Activated naive CD8-positive, alpha-beta T cell treated with anti-CD3 and anti-CD28 coated beads, Interleukin-2, amount 50 U/mL, for 24 hours (primary cell): ENCODE data around the gene KCNMB2.

Experiments
- ATAC-seq: fragments of 150-1000 bp; cut with Tn5 transposase; one replicate; pipeline ENCODE4 v1.10.0; 2021
- DNase-seq: peaks from one replicate; pipeline ENCODE4 v3.0.0; 2021
- H3K27ac Mint-ChIP-seq: one replicate; pipeline ENCODE4 v1.8.0; 2021; ENCODE audit warnings: mild to moderate bottlenecking, mixed read lengths
- H3K27me3 Mint-ChIP-seq: one replicate; pipeline ENCODE4 v1.8.0; 2021; ENCODE audit warnings: mixed read lengths
- H3K36me3 Mint-ChIP-seq: one replicate; pipeline ENCODE4 v1.8.0; 2021; ENCODE audit warnings: low read depth, mixed read lengths
- H3K4me1 Mint-ChIP-seq: one replicate; pipeline ENCODE4 v1.8.0; 2021; ENCODE audit warnings: mixed read lengths
- H3K4me3 Mint-ChIP-seq: one replicate; pipeline ENCODE4 v1.8.0; 2021; ENCODE audit warnings: mild to moderate bottlenecking, moderate library complexity, mixed read lengths
- H3K9me3 Mint-ChIP-seq: one replicate; pipeline ENCODE4 v1.8.0; 2021; ENCODE audit warnings: mixed read lengths

Gene KCNMB2

GRCh38 chr3:178628037-178628436, 91.8 kb downstream of the KCNMB2 start:
- Mint-ChIP-seq H3K36me3 (no peaks in the 10 kb centered on the region), H3K4me3 (no peak overlapping the region), H3K27ac (no peak overlapping the region), H3K4me1 (no peaks in the 10 kb centered on the region), H3K9me3 (no peaks in the 10 kb centered on the region), H3K27me3 (no peaks in the 10 kb centered on the region)
- no peak for ATAC-seq
- no peak for DNase-seq

- no peaks in the 10 kb centered on the region for H3K36me3 Mint-ChIP-seq
- ATAC-seq (no peak), DNase-seq (no peak)
- H3K27me3 Mint-ChIP-seq: no peaks in the 10 kb centered on the region
- H3K4me3 Mint-ChIP-seq: no peak overlapping the region
- no peak overlapping the region for H3K27ac Mint-ChIP-seq
- no peaks in the 10 kb centered on the region for H3K4me1 Mint-ChIP-seq
- peaks cover 6% of the 10 kb centered on the region for H3K9me3 Mint-ChIP-seq
Observed at GRCh38 chr3:178629430-178630178, 93.4 kb downstream of the KCNMB2 start.

- ATAC-seq (no peak), DNase-seq (no peak)
- Mint-ChIP-seq H3K36me3 (no peaks in the 10 kb centered on the region), H3K4me3 (no peak overlapping the region), H3K4me1 (no peaks in the 10 kb centered on the region), H3K27ac (no peak overlapping the region), H3K9me3 (peaks cover 6% of the 10 kb centered on the region), H3K27me3 (no peaks in the 10 kb centered on the region)
Observed at GRCh38 chr3:178631950-178632349, 95.7 kb downstream of the KCNMB2 start.

GRCh38 chr3:178634975-178635374, 98.7 kb downstream of the KCNMB2 start:
- ATAC-seq (no peak), DNase-seq (no peak)
- peaks cover 6% of the 10 kb centered on the region for H3K9me3 Mint-ChIP-seq
- H3K27ac Mint-ChIP-seq: no peak overlapping the region
- no peaks in the 10 kb centered on the region for H3K36me3 Mint-ChIP-seq
- no peaks in the 10 kb centered on the region for H3K27me3 Mint-ChIP-seq
- H3K4me1 Mint-ChIP-seq: no peaks in the 10 kb centered on the region
- H3K4me3 Mint-ChIP-seq: no peak overlapping the region

- H3K27ac Mint-ChIP-seq: no peak overlapping the region
- no peak for ATAC-seq
Observed at GRCh38 chr3:178637802-178638201, 101.6 kb downstream of the KCNMB2 start.

GRCh38 chr3:178645503-178645902, 109.3 kb downstream of the KCNMB2 start:
- Mint-ChIP-seq H3K4me3 (no peak overlapping the region), H3K9me3 (no peaks in the 10 kb centered on the region), H3K27ac (no peak overlapping the region), H3K4me1 (no peaks in the 10 kb centered on the region), H3K36me3 (no peaks in the 10 kb centered on the region), H3K27me3 (no peaks in the 10 kb centered on the region)
- DNase-seq (no peak), ATAC-seq (no peak)

More at GRCh38 chr3:178637802-178638201, 101.6 kb downstream of the KCNMB2 start:
- H3K4me1 Mint-ChIP-seq: no peaks in the 10 kb centered on the region
- H3K27me3 Mint-ChIP-seq: no peaks in the 10 kb centered on the region
- no peak overlapping the region for H3K4me3 Mint-ChIP-seq
- no peaks in the 10 kb centered on the region for H3K36me3 Mint-ChIP-seq
- no peak for DNase-seq
- peaks cover 6% of the 10 kb centered on the region for H3K9me3 Mint-ChIP-seq

GRCh38 chr3:178646186-178646862, 110.1 kb downstream of the KCNMB2 start:
- Mint-ChIP-seq H3K36me3 (no peaks in the 10 kb centered on the region), H3K9me3 (no peaks in the 10 kb centered on the region)
- DNase-seq: no peak

GRCh38 chr3:178655488-178655887, 119.3 kb downstream of the KCNMB2 start:
- no peaks in the 10 kb centered on the region for H3K36me3 Mint-ChIP-seq
- DNase-seq (no peak), ATAC-seq (no peak)
- H3K27ac Mint-ChIP-seq: no peak overlapping the region
- no peaks in the 10 kb centered on the region for H3K4me1 Mint-ChIP-seq
- no peak overlapping the region for H3K4me3 Mint-ChIP-seq
- peaks cover 3% of the 10 kb centered on the region for H3K27me3 Mint-ChIP-seq
- no peaks in the 10 kb centered on the region for H3K9me3 Mint-ChIP-seq

More at GRCh38 chr3:178646186-178646862, 110.1 kb downstream of the KCNMB2 start:
- H3K27ac Mint-ChIP-seq: no peak overlapping the region
- no peaks in the 10 kb centered on the region for H3K27me3 Mint-ChIP-seq
- H3K4me1 Mint-ChIP-seq: no peaks in the 10 kb centered on the region
- no peak for ATAC-seq
- H3K4me3 Mint-ChIP-seq: no peak overlapping the region

- H3K27me3 Mint-ChIP-seq: peaks cover 2% of the 10 kb centered on the region
- H3K9me3 Mint-ChIP-seq: no peaks in the 10 kb centered on the region
- H3K4me1 Mint-ChIP-seq: no peaks in the 10 kb centered on the region
- H3K4me3 Mint-ChIP-seq: no peak overlapping the region
- H3K36me3 Mint-ChIP-seq: no peaks in the 10 kb centered on the region
- DNase-seq (no peak), ATAC-seq (no peak)
- no peak overlapping the region for H3K27ac Mint-ChIP-seq
Observed at GRCh38 chr3:178658694-178659325, 122.6 kb downstream of the KCNMB2 start.

GRCh38 chr3:178663201-178663934, 127.1 kb downstream of the KCNMB2 start:
- DNase-seq (no peak), ATAC-seq (no peak)
- Mint-ChIP-seq H3K27ac (no peak overlapping the region), H3K27me3 (peaks cover 2% of the 10 kb centered on the region), H3K4me1 (no peaks in the 10 kb centered on the region), H3K9me3 (no peaks in the 10 kb centered on the region), H3K4me3 (no peak overlapping the region), H3K36me3 (no peaks in the 10 kb centered on the region)

GRCh38 chr3:178665747-178666146, 129.5 kb downstream of the KCNMB2 start:
- Mint-ChIP-seq H3K4me3 (no peak overlapping the region), H3K4me1 (no peaks in the 10 kb centered on the region), H3K9me3 (no peaks in the 10 kb centered on the region), H3K27ac (no peak overlapping the region), H3K27me3 (peaks cover 2% of the 10 kb centered on the region), H3K36me3 (no peaks in the 10 kb centered on the region)
- ATAC-seq (no peak), DNase-seq (no peak)

- Mint-ChIP-seq H3K9me3 (no peaks in the 10 kb centered on the region), H3K4me3 (no peak overlapping the region), H3K27ac (no peak overlapping the region), H3K27me3 (no peaks in the 10 kb centered on the region), H3K4me1 (no peaks in the 10 kb centered on the region), H3K36me3 (no peaks in the 10 kb centered on the region)
- DNase-seq (no peak), ATAC-seq (no peak)
Observed at GRCh38 chr3:178669022-178669601, 132.9 kb downstream of the KCNMB2 start.

GRCh38 chr3:178669758-178670157, 133.5 kb downstream of the KCNMB2 start:
- Mint-ChIP-seq H3K27me3 (no peaks in the 10 kb centered on the region), H3K36me3 (no peaks in the 10 kb centered on the region), H3K27ac (no peak overlapping the region), H3K4me3 (no peak overlapping the region), H3K9me3 (no peaks in the 10 kb centered on the region), H3K4me1 (no peaks in the 10 kb centered on the region)
- DNase-seq: no peak
- no peak for ATAC-seq

- ATAC-seq (no peak), DNase-seq (no peak)
- H3K4me3 Mint-ChIP-seq: no peak overlapping the region
- H3K4me1 Mint-ChIP-seq: no peaks in the 10 kb centered on the region
- H3K36me3 Mint-ChIP-seq: no peaks in the 10 kb centered on the region
- no peak overlapping the region for H3K27ac Mint-ChIP-seq
- H3K9me3 Mint-ChIP-seq: no peaks in the 10 kb centered on the region
- H3K27me3 Mint-ChIP-seq: no peaks in the 10 kb centered on the region
Observed at GRCh38 chr3:178671377-178671776, 135.1 kb downstream of the KCNMB2 start.
